Gastrocnemius medialis (tissue), 4 donors: ENCODE data around the gene OTX2.

Source experiments
- POLR2A ChIP-seq, 2 donors: fragments of 450-650 bp; IDR thresholded peaks; one replicate each; pipeline ENCODE4 v1.6.1; 2017; ENCODE audit warnings: antibody characterized with exemption in 2 of 2, mild to moderate bottlenecking in 2 of 2, moderate library complexity in 2 of 2
- TF ChIP-seq, protein P1 (sequence below), 5 experiments: fragments of 450-650 bp in 3 of 5; fragments of 200-600 bp in 2 of 5; sonication (generic) in 2 of 5; IDR thresholded peaks in 4 of 5; conservative IDR thresholded peaks in 1 of 5; 1 replicate in 4 of 5; 2 replicates in 1 of 5; pipeline ENCODE4 v1.5.1; 2016 to 2019; ENCODE audit warnings: antibody characterized with exemption in 5 of 5, mild to moderate bottlenecking in 3 of 5, moderate library complexity in 3 of 5

DNA sequence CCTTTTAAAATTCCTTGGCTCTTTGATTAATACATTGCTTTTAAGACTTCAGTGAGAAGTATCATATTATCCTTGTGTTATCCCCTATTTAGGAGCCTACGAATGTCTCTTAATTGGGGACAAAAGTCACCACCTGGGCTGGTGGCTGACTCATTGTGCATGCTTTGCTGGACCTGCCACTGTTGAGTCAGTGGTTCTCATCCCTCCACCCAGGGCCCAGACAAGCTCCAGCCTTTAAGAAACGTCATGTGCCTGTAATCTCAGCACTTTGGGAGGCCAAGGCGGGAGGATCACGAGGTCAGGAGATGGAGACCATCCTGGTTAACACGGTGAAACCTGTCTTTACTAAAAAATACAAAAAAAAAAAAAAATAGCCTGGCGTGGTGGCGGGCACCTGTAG is 57.9 kb downstream of the OTX2 start:
- TF ChIP-seq, protein P1, sequence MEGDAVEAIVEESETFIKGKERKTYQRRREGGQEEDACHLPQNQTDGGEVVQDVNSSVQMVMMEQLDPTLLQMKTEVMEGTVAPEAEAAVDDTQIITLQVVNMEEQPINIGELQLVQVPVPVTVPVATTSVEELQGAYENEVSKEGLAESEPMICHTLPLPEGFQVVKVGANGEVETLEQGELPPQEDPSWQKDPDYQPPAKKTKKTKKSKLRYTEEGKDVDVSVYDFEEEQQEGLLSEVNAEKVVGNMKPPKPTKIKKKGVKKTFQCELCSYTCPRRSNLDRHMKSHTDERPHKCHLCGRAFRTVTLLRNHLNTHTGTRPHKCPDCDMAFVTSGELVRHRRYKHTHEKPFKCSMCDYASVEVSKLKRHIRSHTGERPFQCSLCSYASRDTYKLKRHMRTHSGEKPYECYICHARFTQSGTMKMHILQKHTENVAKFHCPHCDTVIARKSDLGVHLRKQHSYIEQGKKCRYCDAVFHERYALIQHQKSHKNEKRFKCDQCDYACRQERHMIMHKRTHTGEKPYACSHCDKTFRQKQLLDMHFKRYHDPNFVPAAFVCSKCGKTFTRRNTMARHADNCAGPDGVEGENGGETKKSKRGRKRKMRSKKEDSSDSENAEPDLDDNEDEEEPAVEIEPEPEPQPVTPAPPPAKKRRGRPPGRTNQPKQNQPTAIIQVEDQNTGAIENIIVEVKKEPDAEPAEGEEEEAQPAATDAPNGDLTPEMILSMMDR (IDR thresholded peaks at IDR 0.05 in 4 of 5, conservative IDR thresholded peaks at IDR 0.05 in 1 of 5), result no peak
- TF ChIP-seq POLR2A (IDR thresholded peaks at IDR 0.05), result no peak
